HG03460 (cell line): ENCODE data around the gene MLXIP.

Experiments
- ATAC-seq: cut with Tn5 transposase; IDR thresholded peaks from one replicate; pipeline ENCODE4 v1.9.1; 2021; ENCODE audit not compliant: unreplicated experiment

MLXIP gene

DNA sequence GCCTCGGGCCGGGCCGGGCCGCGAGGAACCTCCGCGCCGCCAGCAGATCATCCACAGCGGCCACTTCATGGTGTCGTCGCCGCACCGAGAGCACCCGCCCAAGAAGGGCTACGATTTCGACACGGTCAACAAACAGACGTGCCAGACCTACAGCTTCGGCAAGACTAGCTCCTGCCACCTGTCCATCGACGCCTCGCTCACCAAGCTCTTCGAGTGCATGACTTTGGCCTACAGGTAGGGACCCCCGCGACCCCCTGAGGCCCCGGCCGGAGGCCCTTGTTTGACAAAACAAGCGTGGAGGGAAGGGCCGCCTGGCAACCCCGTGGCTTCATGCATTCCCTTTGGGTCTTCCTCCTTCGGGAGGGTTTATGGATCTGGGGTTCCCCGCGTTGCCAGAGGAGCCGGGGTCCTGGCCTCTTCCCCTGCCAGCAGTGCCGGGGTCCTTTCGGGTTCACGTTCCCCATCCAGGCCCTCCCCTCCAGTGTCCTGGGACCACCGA is 526 bp downstream of the MLXIP start:
- ATAC-seq: no peak

DNA sequence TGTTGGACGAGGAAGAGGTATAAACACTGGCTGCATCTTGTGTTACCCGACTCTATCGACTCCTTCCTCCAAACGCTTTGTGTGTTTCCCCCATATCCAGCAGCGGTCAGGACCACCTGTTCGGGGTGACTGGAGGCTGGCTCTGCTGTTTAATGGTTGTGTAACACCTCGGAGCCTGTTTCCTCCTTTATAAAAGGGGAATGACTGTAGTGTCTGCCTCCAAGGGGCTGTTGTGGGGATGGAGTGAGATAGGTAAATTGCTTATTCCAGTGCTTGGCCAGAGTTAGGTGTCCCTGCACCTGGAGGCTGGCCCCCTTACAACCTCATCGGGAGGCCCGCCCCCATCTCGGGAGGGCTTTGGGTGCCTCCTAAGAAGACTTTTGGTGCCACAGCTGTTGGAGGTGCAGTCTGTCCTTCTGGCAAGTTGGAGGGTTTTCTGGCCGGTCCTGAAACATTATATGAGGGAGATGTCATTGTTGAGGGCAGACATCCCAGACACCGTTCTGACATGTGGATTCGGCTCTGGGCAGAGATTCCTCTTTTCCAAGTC is 1.1 kb downstream of the MLXIP start:
- ATAC-seq: no peak

DNA sequence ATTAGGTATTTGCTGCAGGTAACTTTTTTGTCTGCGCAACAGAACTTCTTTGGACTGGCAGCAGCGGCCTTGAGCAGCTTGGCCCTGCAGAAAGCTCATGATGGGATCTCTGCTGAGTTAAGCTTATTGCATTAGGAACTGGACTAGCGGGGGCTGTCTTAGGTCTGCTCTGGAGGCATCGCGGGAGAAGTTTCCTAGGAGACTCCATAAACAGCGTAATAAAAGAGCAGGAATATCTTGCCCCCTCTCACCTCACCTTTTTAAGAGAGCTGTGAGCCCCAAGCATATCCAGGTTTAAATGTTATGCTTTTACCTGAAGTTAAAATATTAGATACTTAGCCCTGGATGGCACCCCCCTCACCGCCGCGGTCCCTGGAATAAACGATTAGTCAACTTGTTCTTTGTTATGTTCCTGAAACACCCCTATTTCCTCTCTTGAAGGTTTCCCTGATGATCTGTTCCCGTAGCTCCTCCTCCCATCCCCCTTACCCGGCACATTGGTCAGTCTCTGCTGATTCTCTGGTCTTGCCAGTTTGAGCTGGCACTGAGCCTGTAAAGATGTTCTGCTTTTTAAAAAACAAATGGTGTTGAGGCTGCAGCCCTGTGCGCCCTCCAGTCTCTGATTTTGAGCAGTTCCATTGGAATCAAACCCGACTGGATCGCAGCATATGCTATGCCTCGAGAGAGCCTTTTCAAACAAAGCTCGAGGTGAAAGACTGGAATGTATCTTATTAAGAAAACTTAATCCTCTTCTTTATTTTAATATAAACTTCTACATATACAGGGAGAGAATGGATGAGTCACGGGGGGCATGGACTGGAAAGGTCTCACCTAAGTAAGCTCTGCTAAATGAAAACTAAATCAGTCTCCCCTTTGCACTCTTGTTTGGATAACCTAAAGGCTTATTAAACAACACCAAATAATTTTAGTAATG is 1.9 kb downstream of the MLXIP start:
- no peak for ATAC-seq

DNA sequence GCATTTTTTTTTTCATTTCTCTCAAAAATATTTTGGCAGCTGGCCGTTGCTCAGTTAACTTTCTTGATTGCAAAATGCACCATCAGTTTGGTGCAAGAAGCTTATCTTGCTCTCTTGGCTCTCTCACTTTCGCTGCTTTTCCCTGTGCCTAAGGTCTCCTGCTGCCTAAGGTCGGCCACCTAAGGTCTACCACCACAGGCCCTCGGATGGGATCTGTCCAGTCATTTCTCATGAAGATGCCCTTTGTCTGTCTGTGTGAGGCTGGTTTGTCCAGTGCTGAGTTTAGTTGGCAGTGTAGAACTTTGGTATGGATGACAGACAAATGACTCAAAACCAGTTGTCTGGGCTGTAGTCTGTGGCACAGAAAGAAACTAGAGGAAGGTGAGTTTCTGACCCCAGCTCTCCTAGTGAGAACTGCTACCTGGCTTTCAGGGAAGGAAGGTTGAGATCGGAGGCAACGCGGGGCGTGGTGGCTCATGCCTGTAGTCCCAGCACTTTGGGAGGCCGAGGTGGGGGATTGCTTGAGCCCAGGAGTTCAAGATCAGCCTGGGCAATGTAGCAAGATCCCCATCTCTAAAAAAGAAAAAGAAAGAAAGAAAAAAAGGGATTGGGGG is 2.6 kb downstream of the MLXIP start:
- ATAC-seq: no peak

DNA sequence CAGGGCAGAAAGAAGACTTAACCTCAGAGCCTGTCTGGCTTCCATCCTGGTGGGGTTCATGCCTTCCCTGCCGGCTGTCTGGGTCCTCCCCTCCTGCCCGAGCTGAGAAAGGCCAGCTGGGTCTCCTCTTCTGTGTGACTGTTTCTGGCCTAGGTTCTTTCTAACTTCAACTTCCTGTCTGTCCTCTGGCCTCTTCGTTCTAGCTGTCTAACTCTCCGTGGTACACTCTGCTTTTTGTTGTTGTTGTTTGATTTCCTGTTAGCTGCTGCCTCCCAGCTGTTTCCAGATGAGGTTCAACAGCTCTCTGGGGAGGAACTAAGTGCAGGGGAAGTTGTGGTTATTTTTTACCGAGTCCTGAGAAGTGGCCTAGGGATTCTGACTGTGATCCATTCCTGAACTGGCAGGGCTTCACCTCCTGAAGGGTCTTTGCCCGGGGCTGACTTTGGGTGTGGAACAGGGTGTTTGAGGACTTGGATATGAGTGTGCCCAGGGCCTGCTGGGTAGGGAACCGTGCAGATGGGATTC is 3.2 kb downstream of the MLXIP start:
- ATAC-seq: peak; percentile 44

DNA sequence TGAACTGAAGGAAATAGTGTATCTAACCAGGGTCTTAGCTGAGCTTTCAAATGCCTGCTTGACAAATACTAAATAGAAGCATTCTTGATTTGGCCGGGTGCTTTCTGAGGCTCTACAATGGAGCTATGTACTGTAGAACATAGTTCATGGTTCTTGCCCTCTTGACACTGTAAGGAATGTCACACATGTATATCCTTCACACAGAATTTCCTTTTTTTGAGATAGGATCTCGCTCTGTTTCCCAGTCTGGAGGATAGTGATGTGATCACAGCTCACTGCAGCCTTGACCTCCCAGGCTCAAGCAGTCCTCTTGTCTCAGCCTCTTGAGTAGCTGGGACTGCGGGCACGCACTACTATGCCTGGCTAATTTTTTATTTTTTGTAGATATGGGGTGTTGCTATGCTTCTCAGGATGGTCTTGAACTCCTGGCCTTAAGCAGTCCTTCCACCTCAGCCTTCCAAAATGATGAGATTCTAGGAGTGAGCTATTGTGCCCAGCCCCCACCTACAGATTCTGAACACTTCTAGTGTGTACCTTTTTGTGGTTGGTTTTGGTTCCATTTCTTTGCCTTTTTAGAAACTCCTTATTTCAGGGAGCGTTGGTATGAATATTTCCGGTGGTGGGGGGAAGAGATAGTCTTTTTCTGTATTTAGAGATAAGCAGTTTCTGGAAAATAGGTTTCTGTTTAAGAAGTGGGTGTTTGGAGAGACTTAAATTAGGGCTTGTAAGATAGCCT is 4.2 kb downstream of the MLXIP start:
- no peak for ATAC-seq

DNA sequence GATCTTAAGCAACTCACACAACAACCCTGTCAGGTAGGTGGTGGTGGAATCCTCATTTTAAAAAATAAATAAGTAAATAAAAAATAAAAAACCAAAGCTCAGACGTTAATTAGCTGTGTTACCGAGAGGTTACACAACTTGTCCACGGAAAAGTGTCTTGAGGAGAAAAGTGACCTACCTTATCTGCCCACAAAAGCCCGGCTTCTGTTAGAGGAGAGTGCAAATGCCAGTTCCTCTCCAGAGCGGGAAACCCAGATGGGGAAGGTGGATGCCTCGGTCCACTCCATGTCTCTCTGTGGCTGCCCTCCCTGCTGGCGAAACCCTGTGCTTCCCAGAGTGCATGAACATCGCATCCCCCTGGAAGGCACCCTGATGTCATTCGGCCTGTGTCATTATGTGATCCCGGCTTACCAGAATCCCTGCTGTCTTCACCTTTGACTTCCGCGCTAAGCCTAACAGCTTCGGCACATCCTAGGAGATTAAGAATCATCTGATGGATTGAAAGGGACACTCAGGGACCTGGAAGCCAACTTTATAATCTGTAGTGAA is 6.4 kb downstream of the MLXIP start:
- ATAC-seq: no peak

DNA sequence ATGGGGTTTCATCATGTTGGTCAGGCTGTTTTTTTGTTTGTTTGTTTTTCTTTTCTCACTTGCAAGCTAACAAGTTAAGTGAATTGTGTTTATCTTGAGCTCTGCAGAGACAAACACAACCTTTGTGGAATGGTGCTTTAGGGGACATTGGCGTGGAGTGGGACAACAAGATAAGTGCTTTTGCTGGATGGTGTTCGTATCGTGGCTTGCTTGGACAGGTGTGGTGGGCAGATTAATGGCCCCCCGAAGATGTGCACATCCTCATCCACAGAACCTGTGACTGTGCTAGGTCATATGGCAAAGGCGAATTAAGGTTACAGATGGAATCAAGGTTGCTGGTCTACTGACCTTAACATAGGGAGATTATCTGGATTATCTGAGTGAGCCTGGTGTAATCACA is 7.0 kb downstream of the MLXIP start:
- no peak for ATAC-seq

DNA sequence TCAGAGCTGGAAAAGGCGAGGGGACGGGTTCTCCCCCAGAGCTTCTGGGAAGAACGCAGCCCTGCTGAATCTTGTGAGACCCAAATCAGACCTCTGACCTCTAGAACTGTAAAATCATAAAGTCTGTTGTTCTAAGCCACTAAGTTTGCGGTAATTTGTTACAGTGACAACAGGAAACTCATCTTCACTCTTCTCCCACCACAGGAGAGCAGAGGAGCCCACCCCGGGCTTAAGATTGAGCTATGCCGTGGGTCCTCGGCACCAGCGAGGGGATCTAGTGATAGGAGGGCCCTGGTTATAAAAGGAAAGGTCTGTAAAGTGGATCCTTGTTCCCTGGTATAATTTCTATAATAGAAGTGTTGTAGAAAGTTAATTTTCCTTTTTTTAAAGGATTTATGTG is 7.6 kb downstream of the MLXIP start:
- no peak for ATAC-seq

DNA sequence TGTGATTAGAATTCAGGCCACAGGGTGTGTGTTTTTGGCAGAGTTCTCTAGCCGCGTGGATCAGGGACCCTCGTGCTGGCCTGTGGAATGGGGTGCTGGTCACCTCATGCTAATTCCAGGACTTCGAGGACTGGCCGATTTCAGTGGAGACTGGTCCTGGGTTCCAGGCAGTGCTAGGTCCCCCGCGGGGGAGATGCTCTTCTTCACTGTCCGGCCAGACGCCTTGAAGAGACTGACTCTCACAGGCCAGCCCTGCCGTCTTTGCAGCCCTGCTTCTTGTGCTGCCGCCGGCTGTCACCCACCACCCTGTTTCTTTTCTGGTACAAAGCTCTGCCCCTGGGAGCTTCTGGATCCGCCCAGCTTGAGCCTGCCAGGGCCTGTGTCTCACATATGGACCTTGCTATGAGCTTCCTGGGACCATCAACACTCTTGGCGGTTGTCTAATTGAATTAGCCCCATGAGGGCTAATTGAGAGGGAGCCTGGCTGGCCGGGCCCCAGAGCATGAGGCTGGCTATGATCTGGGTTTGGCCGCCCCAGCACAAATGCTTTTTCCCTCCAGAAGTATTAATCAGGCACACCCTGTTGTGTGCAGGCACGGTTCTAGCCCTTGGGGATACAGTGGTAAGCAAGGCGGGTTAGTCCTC is 8.2 kb downstream of the MLXIP start:
- no peak for ATAC-seq

DNA sequence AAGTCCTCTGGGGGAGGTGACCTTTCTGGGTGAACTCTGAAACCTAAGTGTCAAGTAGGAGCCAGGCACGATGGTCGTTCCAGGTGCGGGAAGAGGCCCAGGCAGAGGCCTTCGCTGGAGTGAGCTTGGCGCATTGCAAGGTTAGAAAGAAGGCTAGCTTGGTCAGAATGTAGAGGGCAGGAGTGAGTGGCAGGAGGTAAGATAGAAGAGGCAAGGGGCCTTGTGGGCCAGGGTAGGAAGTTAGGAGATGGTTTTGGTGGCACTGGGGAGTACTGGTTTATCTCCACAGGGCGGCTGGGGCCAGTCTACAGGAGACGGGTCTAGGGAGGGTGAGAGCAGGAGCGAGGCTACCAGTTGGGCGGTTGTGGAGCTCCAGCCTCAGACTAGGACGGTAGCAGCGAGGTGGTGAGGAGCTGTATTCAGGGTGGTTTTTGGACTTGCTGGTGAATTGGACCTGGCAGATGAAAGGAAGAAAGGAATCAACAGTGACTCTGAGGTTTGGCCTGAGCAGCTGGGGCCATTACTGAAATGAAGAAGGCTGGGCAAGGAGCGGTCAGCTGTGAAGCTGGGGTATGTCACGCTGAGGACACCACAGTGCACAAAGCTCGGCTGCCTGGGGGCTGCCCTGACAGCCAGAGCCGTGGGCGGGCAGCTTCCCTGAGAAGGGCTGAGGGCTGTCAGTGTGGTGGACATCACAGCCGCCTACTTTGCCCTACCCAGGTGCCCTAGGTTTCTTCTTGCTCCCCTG is 9.0 kb downstream of the MLXIP start:
- ATAC-seq: no peak

DNA sequence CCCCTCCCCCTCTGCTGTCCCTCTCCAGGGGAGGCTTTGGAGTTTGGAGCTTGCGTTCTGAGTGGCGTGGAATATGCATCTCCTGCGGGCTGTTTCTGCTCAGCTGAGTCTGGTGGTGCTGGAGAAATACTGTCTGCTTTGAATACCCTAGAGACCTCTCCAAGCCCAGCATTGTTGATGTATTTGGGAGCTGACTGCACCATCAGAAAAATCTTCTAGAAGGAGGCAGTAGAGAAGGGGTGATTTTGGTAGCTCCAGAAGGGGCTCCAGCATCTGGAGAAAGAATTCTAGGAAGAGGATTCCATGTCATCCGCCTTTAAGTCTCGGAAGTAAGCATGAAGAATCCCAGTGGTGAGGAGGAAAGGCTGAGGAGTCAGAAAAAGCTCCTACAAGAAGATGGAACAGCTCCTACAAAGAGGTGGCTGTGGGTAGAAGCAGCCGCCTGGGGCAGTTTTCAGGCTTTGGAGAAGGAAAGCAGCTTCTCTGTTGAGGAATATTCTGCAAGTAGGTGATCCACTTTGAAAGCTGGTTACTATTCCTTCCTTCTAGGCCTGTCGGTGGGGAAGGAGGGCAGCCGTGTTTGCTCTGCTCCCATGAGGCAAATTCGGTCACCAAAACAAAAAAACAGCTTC is 9.7 kb downstream of the MLXIP start:
- ATAC-seq: no peak

DNA sequence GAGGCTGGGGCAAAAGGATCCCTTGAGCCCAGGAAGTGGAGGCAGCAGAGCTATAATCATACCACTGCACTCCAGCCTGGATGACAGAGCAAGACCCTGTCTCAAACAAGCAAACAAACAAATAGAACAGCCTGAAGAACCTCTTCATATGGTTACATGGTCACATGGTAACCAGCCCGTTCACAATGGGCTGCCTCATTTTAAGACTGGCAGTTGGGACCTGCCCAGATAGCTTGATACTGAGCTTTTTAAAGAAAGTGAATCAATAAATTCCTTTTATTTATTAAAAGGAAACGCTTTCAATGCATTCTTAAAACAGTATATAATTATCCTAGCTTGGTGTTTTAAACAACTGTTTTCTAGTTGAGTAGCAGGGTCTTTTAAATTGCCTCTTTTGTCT is 10.5 kb downstream of the MLXIP start:
- ATAC-seq: no peak

DNA sequence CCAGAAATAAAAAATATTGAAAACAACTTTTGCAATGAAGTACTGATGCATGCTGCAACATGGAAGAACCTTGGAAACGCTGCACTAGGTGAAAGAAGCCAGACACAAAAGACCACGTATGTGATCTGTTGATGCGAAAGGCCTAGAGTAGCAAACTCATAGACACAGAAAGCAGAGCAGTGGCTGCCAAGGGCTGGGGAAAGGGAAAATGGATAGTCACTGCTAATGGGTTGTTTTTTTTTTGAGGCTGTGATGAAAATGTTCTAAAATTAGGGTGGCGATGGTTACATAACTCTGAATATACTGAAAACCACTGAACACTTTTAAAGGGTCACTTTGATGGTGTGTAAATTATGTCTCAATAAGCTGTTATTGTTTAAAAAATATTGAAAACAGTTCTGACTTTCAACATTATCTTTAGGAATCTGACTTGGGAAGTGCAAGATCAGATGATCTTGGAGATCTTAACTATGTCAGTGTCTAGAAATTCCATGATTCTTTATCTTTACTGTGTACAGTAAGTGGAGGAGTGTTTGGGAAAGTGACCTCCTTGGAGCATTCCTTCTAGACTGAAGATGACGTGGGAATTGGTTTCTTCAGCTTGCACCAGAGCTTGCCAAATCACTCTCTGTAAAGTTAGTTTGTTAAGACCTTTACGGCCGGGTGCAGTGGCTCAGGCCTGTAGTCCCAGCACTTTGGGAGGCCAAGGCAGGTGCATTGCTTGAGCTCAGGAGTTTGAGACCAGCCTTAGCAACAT is 12.4 kb downstream of the MLXIP start:
- no peak for ATAC-seq

DNA sequence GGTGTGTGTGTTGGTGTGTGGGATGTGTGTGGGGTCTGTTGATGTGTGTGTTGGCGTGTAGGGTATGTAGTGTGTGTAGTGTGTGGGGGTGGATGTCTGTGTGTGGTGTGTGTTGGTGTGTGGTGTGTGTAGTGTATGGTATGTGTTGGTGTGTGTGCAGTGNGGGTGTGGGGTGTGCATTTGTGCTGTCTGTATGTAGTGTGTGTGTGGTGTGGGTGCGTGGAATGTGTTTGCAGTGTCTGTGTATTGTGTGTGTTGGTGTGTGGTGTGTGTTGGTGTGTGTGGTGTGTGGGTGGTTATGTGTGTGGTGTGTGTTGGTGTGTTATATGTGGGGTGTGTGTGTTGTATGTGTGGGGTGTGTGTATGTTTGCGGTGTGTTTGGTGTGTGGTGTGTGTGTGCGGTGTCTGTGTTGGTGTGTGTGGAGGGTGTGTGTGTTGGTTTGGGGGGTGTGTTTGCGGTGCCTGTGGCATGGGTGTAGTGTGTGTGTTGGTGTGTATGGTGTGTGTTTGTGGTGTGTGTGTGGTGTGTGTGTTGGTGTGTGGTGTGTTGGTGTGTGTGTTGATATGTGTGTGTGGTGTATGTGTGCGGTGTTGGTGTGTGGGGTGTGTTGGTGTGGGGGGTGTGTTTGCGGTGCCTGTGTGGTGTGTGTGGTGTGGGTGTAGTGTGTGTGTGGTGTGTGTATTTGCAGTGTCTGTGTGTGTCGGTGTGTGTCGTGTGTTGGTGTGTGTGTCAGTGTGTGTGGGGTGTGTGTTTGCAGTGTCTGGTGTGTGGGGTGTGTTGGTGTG is 14.7 kb downstream of the MLXIP start:
- ATAC-seq: no peak

DNA sequence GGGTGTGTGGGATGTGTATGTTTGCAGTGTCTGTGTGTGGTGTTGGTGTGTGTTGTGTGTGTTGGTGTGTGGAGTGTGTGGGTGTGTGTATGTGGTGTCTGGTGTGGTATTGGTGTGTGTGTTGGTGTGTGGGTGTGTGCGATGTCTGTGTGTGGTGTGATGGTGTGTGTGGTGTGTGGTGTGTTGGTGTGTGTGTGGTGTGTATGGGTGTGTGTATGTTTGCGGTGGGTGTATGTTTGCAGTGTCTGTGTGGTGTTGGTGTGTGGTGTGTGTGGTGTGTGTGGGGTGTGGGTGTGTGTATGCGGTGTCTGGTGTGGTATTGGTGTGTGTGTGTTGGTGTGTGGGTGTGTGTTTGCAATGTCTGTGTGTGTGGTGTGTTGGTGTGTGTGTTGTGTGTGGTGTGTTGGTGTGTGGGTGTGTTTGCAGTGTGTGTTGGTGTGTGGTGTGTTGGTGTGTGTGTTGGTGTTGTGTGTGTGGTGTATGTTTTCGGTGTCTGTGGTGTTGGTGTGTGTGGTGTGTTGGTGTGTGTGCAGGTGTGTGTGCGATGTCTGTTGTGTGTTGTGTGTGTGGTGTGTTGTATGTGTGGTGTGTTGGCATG is 15.7 kb downstream of the MLXIP start:
- no peak for ATAC-seq
